ENCODE data around the gene RAB3D. TPM values are rescaled to one million over a fixed set of nuclear protein-coding genes. Genes with fewer than 3 reads are reported as not detected.

RAB3D gene
- total RNA-seq, 1 experiment from 2014 or later: 29.4 TPM

GRCh38 chr19:11361037-11361770 is 21.7 kb upstream of the RAB3D start:
- no peak overlapping the region for H3K23ac ChIP-seq (ENCODE audit: insufficient read length, low read depth, low read length)
- no peak overlapping the region for H2AK5ac ChIP-seq (ENCODE audit: insufficient read length, low read length)
- Mint-ChIP-seq H3K4me1 (peaks cover 6 to 22% of the 10 kb centered on the region in 2 experiments), H3K27ac (no peak overlapping the region), H3K4me3 (peak overlapping the region; percentile 62 to 82), H3K9me3 (no peaks in the 10 kb centered on the region; a peak in 1 of 5 replicates), H3K27me3 (ENCODE audit: low read depth) (peaks cover 46% of the 10 kb centered on the region), H3K36me3 (ENCODE audit: insufficient read depth in 1 of 3, low read depth in 3 of 3) (peaks cover 0 to 2% (median 0%) of the 10 kb centered on the region in 3 experiments; a peak in 3 of 7 replicates)
- H3K4me2 ChIP-seq (ENCODE audit: insufficient read depth, insufficient read length, low read length): peak overlapping the region; percentile 59
- DNase-seq: peak; percentile 96
- H3K14ac ChIP-seq (ENCODE audit: insufficient read depth, low read length): peak overlapping the region; percentile 37; the same call in 1 of the 2 replicates
- no peak overlapping the region for H4K91ac ChIP-seq (ENCODE audit: insufficient read length, low read depth, low read length)
- H2BK12ac ChIP-seq (ENCODE audit: insufficient read length, low read depth, low read length): no peak overlapping the region
- no peak overlapping the region for H3K4ac ChIP-seq (ENCODE audit: low read depth, low read length)
- no peak overlapping the region for H3K27ac ChIP-seq (ENCODE audit: insufficient read length, low read depth, low read length)
- no peaks in the 10 kb centered on the region; the same call in 1 of the 2 replicates for H3K27me3 ChIP-seq (ENCODE audit: insufficient read depth, low read length)
- no peak overlapping the region for H2BK5ac ChIP-seq (ENCODE audit: insufficient read length, low read length)
- peaks cover 12% of the 10 kb centered on the region for H3K23me2 ChIP-seq (ENCODE audit: insufficient read length, low read depth, low read length, poor library complexity, severe bottlenecking)
- H2AFZ ChIP-seq (ENCODE audit: low read length): no peak overlapping the region
- H4K5ac ChIP-seq (ENCODE audit: insufficient read length, low read depth, low read length): no peak overlapping the region
- no peaks in the 10 kb centered on the region for H3K9me3 ChIP-seq (ENCODE audit: control insufficient read depth, low read depth, low read length)
- no peak overlapping the region for H3K9ac ChIP-seq (ENCODE audit: extremely low read depth, insufficient read length, low read length)
- H3K79me1 ChIP-seq (ENCODE audit: insufficient read depth, low read depth, low read length, poor library complexity, severe bottlenecking): no peaks in the 10 kb centered on the region
- peak; percentile 59 for TF ChIP-seq CTCF (conservative IDR thresholded peaks at IDR 0.05)
- peak overlapping the region; percentile 20 for H3K18ac ChIP-seq (ENCODE audit: insufficient read length, low read depth, low read length)
- H3K56ac ChIP-seq (ENCODE audit: insufficient read length, low read depth, low read length): no peak overlapping the region
- H2BK120ac ChIP-seq (ENCODE audit: low read depth, low read length, poor library complexity, severe bottlenecking): no peak overlapping the region
- WGBS (ENCODE audit: extremely low coverage, insufficient read length, low lambda C conversion rate): no CpG with 5 or more reads among the region's 43 CpGs
- no peak overlapping the region for H4K8ac ChIP-seq (replicated peaks; ENCODE audit: insufficient read length, low read depth, low read length)
- no peaks in the 10 kb centered on the region for H3K79me2 ChIP-seq (ENCODE audit: insufficient read depth, low read length)
- H2BK15ac ChIP-seq (ENCODE audit: low read depth, low read length): no peak overlapping the region
- H2BK20ac ChIP-seq (ENCODE audit: low read depth, low read length, poor library complexity, severe bottlenecking): no peak overlapping the region
- no peak overlapping the region for H3T11ph ChIP-seq (ENCODE audit: low read length)
- no peaks in the 10 kb centered on the region; the same call in 1 of the 2 replicates for H3K4me1 ChIP-seq (ENCODE audit: insufficient read depth, low read length)
- H4K20me1 ChIP-seq (ENCODE audit: control insufficient read depth, insufficient read depth, insufficient read length): no peaks in the 10 kb centered on the region

All from H9 (cell line).